Glomerular visceral epithelial cell (primary cell): ENCODE measurements around the gene KAZN.
"Not testable (repeated sequence)": the region's sequence is repeated elsewhere in the genome, so short reads cannot be mapped to it uniquely, and the experiment has no call there.

ENCODE experiments used
- DNase-seq: peaks from one replicate; pipeline ENCODE4 v3.0.0-alpha.2; 2016; ENCODE audit errors: extremely low spot score

Gene KAZN

GRCh38 chr1:15135604-15136003 is 537.1 kb downstream of the KAZN start:
- DNase-seq: not testable (repeated sequence)

DNA sequence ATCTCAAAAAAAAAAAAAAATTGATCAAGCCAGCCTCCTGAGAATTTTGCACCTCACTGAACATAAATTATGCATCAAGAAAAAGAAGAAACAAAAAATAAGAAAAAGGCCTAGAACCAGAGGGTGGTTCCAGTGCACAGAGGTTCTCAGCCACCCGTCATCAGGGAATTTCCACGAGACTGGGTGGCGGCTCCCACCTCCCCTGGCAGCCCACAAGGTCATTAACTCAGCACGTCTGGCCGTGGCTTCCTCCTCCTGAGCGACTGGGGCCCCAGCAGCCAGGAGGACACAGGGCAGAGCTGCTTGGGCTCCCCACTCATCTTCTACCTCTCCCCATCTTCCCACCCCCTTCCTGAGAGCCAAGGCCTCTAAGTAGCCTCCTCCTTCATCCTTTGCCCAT is 539.3 kb downstream of the KAZN start:
- peak; percentile 69 for DNase-seq

DNA sequence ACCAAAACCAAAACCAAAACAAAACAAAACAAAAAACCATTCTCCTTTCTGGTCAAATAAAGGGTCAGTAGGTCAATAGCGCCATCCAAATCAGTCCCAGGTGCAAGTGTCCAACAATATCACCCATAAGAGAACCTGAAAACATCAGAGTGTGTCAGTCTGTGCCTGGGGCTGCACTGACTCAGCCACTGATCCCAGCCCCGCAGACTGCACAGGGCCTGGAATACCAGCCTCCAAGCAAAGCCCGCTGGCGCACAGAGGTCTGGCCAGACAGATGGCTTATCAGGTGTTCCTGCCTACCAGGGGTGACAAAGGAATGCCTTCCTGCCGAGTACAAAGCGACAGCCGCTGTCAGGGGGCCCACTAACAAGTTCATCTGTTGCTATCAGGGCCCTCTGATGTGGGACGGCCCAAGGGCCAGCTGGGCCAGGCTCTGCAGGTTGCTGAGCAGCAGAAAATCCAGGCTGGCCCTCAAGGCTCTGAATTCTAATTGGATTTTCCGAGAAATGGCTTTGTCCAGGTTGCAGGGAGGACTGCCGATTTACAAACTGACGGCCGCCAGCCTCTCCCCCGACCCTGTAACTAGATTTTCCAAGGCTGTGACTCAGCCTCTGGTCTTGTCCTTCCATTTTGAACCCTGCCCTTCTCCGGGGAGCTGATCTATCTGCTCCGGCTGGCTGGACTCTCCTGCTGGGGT is 541.3 kb downstream of the KAZN start:
- peak; percentile 25 for DNase-seq

DNA sequence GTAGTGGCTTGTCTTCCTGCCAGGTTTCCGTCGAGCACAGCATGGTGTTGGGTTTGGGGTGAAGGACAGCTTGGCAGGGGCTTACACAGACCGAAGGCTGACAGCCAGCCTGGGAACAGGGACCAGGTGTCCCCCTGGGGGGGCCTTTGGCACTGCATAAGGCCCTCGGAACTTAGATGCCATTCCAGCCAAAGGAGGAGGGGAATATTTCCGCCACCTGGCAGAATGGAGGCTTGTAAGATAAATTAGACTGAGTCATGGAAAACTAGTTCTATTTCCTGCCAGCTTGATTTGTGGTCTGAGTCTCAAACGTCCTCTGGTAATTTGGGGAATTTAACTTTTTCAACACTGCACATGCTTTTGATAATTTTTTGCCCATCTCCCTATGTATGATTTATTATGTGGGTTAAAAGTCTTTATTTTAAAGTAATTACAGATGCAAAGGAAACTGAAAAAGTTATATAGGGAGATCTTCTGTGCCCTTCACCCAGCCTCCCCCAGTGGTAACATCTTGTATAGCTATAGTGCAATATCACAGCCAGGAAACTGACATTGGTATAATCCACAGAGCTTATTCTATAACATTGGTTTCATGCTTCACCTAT is 543.6 kb downstream of the KAZN start:
- peak; percentile 60 for DNase-seq

GRCh38 chr1:15145327-15145726 is 546.8 kb downstream of the KAZN start:
- DNase-seq: no peak

GRCh38 chr1:15146142-15146680 is 547.7 kb downstream of the KAZN start:
- no peak for DNase-seq

- no peak for DNase-seq
Measured at GRCh38 chr1:15146971-15147376, 548.5 kb downstream of the KAZN start.

DNA sequence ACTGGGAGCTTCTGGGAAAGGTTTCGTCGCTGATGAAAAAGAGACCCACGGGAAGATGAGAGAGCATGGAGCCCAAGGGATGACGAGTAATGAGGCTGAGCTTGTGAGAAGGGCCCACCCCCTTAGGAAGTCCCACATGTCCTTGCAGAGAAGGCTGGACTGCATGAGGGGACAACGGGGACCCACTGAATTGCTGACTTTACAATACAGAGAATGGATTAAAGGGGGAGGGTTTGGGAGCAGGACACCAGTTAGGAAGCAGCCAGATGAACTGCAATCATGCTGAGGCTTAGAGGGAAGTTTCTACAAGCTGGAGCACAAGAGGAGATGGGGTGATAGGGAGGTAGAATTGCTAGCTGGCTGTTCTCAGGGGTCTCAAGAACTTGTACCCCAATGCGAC is 549.5 kb downstream of the KAZN start:
- no peak for DNase-seq

DNA sequence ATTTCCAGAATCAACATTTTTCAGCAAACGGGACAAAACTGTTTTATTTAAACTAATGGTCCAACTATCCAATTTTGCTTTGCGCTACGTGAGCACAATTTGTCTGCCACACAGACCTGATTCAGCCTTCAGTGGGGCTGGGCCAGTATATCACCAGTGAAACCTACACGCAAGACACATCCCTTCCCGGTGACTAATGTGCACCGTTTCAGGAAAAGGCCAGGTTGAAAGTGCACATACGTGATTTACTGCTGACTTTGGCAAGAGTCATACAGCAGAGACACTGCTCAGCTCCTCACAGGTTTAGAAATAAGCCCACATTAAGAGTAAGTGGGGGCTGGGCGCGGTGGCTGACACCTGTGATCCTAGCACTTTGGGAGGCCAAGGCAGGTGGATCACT is 550.0 kb downstream of the KAZN start:
- DNase-seq: no peak

- no peak for DNase-seq
Measured at GRCh38 chr1:15148941-15149340, 550.5 kb downstream of the KAZN start.

GRCh38 chr1:15150376-15150775 is 551.9 kb downstream of the KAZN start:
- no peak for DNase-seq

GRCh38 chr1:15151377-15151806 is 552.9 kb downstream of the KAZN start:
- no peak for DNase-seq

DNA sequence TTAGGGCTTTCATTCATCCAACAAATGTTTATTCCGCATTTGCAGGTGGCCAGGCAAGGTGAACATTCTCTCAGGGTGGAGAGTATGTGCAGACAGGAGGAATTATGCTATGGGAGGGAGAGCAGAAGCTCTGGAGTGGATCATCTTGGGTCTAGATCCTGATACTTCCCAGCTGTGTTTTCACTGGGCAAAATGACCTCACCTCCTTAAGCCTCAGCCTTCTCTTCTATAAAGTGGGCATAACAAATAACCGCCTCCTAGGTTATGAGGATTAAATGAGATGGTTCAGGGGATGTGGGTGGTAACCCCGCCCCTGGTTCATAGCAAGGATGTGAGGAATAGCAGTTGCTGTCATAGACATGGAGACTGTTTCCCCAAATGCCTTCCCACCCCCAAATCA is 553.4 kb downstream of the KAZN start:
- DNase-seq: no peak

GRCh38 chr1:15152318-15153183 is 554.1 kb downstream of the KAZN start:
- peak; percentile 83 for DNase-seq

DNA sequence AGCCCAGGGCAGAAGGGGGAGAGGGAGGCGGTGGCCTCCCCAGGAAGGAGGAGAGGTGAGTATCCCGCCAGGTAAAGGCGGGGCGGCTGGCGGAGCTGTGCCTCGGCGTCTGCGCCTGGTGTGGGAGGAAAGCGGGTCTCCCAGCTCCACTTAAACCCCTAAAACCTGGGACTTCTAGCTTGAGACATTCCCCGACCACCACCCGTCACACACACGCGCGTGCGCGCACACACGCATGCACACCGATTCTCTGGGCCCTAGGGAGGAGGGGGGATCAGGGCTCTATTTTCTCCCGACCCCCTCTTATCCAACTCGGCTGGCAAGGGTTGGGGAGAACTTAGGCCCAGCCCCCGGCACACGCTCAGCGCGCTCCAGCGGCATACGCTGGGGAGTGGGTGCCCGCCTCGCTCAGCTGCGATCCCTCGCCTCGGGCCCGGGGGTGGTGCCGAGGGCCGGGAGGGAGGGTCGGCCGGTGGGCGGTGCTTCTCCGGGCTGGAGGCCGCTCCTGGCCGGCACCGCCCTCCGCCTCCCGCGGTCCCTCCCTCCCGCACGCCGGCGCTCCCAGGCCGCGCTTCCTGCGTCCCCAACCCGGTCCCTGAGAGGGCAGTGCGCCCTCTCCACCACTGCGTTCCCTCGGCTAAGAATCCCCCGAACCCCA is 554.8 kb downstream of the KAZN start, which contains the start of gene TMEM51:
Gene TMEM51, plus strand, starts transcription at position 564 of the 658 bp plus-strand sequence. CDS start 61,341 bp downstream, outside the sequence.
- DNase-seq: peak; percentile 78

- DNase-seq: peak; percentile 73
Measured at GRCh38 chr1:15153842-15154479, 555.5 kb downstream of the KAZN start.

DNA sequence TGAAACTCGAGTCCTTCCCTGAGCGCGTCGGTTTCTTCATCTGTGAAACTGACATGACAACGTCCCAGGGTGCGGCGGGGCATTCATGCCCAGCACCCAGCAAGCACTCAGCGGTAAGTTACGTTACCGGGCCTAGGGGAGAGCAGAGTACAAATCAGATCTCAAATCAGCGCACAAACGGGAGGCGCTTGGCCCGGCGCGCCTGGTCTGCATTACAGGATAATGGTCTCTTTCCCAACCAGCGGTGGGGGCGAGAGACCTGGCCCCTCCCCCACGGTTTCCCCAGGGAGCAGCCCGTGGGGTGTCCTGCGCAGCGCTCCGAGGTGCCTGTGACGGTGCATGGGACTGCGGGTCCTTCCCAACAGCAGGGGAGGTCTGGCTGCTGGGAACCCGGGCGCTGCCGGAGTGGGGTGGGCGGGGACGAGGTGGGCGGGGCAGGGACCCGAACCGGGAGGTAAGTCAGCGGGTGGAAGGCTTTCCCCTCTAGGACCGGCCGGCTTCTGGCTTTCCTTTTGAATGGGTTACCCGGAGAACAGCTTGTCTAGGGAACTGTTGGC is 556.1 kb downstream of the KAZN start:
- peak; percentile 66 for DNase-seq

DNA sequence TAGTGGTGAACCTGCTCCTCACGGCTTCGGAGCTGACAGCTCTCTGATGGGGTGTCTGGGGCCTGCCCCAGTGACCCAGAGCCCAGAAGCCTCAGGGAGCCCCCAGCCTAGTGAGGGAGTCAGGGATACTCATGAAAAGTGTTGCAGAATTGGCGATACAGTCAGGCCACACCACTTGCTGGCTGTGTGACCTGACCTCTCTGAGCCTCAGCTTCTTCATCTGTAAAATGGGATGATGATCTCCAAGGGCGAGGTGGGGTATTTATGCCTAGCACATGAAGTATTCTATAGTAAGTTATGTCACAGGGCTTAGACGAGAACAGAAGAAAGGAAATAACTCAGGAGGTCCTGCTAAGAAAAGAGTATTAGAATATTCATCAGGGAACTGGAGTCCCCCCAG is 556.7 kb downstream of the KAZN start:
- DNase-seq: no peak

DNA sequence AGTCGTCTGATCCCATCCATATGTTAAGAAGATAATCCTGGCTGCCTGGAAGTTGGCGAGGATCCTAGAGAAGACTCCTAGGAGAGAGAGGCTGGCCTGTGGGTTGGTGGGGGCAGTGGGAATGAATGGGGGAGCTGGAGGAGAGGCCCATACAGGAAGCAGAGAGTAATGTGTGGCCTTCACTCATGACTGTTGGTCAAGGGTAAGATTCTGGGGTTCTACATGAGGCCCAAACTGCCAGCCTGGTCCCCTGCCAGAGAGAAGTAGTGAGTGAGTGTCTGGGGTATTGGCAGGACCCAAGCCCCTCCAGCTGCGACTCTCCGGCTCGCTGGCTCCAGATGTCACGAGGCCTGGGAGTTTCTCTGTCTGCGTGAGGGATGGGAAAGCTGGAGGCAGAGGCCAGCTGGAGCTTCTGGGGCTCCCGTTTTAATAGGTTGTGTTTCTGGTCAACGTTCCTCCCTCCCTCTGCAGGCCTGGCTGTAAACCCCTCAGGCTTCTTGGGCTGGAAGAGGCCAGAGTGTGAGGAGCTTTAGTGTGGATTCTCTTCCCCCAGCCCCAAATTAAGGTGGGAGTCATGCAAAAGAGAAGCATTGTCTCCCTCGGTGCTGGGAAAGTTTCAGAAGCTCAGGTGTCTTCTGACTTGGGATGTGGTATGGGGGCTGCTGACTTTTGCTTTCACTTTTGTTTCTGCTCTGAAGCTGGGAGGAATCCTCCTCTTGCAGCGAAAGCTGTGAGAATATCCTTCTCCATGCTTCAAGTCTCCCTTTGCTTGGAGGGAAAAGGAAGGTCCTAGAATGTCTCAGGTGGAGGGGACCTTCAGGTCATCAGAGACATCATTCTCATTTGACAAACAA is 557.6 kb downstream of the KAZN start:
- peak; percentile 34 for DNase-seq

- no peak for DNase-seq
Measured at GRCh38 chr1:15156807-15157380, 558.4 kb downstream of the KAZN start.
